LNCaP clone FGC (cell line): ENCODE results near the gene SH3BGRL.

Source experiments
- DNase-seq: peaks from one replicate; pipeline ENCODE4 v3.0.0-alpha.2; 2011; ENCODE audit warnings: low read depth
- H3K4me3 ChIP-seq: 2 replicates; pipeline ENCODE4 v1.5.1; 2011; ENCODE audit warnings: mild to moderate bottlenecking, low read depth, low read length, control low read depth
- TF ChIP-seq, protein P1 (sequence below): IDR thresholded peaks from 2 replicates; pipeline ENCODE4 v1.5.1; 2012; ENCODE audit warnings: mild to moderate bottlenecking; ENCODE audit not compliant: control insufficient read depth, insufficient read depth; ENCODE audit errors: extremely low read depth

The SH3BGRL gene

DNA sequence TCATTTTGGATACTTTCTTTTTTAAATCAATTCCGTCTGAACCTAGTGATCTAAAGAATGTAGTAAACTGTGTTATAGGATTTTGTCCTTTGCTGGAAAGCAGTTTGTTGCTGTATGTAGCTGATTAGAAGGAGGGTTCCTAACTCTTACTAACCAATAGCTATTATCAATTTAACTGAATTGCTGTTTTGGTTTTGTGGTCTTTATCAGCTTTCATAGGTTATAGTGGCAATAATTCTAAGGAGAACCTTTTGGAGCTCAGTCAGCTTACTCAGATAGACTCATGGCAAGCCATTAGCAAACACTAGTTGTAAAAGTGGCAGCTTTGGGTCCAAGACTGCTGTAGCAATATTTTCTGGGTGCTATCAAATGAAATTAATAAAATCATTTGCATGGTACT lies 29.6 kb downstream of the SH3BGRL start:
- DNase-seq: no peak
- H3K4me3 ChIP-seq: no peak overlapping the region
- TF ChIP-seq, protein P1, sequence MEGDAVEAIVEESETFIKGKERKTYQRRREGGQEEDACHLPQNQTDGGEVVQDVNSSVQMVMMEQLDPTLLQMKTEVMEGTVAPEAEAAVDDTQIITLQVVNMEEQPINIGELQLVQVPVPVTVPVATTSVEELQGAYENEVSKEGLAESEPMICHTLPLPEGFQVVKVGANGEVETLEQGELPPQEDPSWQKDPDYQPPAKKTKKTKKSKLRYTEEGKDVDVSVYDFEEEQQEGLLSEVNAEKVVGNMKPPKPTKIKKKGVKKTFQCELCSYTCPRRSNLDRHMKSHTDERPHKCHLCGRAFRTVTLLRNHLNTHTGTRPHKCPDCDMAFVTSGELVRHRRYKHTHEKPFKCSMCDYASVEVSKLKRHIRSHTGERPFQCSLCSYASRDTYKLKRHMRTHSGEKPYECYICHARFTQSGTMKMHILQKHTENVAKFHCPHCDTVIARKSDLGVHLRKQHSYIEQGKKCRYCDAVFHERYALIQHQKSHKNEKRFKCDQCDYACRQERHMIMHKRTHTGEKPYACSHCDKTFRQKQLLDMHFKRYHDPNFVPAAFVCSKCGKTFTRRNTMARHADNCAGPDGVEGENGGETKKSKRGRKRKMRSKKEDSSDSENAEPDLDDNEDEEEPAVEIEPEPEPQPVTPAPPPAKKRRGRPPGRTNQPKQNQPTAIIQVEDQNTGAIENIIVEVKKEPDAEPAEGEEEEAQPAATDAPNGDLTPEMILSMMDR: no peak

DNA sequence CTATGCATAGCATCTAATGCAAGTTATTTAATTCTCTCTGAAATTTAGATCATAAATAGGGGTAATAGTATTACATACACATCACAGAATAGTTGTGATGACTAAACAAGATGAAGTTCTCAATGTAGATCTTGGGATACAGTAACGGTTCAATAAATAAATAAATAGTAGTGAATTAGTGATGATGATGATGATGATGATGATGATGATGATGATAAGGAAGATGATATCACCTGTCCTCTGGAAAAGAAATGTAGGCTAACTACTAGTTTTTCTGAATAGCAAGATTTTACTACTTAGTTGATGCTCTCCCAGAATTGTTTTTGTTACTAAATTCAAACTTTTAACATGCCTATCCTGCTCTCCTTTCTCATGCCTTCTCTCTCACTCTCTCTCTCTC lies 30.3 kb downstream of the SH3BGRL start:
- no peak for DNase-seq
- H3K4me3 ChIP-seq: no peak overlapping the region
- TF ChIP-seq, protein P1: no peak

DNA sequence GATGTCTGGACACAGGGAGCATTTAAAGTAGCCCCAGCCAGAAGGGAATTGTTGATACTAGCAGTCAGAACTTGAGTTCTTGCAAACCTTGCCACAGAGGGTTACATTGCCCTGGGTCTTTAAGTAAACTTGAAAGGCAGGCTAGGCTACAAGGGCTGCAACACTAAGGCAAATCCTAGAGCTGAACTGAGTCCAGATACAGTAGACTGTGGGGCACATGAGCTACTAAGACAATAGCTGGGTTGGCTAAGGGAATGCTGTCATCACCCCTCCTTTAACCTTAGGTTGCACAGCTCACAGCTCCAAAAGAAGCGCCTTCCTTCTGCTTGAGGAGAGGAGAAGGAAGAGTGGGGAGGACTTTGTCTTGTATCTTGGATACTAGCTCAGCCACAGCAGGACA lies 35.6 kb downstream of the SH3BGRL start:
- no peak overlapping the region for H3K4me3 ChIP-seq
- TF ChIP-seq, protein P1: no peak
- no peak for DNase-seq

DNA sequence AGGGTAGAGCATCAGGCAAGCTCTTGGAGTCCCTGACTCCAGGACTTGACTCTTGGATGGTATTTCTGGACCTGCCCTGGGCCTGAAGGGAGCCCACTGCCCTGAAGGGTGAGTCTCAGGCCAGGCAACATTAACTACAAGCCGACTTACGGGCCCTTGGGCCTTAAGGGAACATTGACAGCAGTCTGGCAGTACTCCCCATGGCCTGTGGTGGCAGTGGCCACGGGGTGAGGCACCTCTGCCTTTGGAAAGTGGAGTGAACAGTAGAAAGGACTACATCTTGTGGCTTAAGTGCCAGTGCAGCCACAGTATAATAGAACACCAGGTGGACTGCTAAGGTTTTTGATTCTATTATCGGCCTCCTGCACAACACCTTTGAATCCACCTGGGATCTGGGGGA lies 36.3 kb downstream of the SH3BGRL start:
- no peak for DNase-seq
- no peak overlapping the region for H3K4me3 ChIP-seq
- TF ChIP-seq, protein P1: no peak

DNA sequence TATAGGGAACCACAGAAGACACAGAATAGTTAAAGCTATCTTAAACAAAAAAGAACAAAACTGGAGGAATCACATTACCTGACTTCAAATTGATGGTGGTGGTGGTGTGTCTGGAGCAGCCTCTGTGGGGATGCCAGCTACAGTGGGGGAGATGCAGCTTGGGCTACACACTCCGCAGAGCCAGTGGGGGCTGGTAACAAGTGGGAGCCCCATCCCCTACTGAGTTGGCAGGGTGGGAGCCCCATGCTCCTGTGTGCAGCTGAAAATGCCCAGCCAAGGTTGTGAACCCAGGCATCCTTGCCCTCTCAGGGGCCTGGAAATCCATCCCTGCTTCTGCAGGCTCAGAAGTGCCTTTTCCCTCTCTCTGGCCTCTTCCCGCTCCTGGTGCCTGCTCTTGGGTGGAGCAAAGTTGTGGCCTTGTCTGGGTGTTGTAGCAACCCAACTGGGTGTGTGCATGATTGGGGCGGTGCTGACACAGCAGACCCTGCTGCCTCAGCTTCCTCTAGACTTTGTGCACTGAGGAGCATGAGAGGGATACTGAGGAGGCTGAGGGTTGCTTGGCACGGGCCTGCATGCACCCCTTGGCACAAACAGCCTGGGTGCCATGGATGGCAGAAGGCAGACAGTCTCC lies 38.9 kb downstream of the SH3BGRL start:
- TF ChIP-seq, protein P1: no peak
- DNase-seq: no peak
- H3K4me3 ChIP-seq: no peak overlapping the region

DNA sequence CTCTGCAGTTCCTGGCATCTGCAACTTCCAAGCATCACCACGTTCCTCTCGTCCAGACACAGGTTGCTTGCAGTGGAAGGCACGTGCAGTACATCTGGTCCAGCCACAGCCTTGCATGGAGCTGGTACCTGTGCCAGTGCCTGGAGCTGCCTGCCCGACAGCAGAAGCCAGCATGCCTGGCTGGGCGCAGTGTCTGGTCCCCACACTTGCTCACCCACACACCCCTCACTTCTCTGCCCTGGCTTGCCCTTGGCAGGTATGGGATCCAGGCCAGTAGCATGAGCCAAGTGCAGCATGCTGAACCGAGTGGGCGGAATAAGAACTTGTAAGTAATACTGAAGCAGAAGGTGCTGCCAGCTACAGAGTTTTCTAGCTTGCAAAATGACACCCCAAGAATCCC lies 39.9 kb downstream of the SH3BGRL start:
- TF ChIP-seq, protein P1: no peak
- no peak overlapping the region for H3K4me3 ChIP-seq
- DNase-seq: no peak

DNA sequence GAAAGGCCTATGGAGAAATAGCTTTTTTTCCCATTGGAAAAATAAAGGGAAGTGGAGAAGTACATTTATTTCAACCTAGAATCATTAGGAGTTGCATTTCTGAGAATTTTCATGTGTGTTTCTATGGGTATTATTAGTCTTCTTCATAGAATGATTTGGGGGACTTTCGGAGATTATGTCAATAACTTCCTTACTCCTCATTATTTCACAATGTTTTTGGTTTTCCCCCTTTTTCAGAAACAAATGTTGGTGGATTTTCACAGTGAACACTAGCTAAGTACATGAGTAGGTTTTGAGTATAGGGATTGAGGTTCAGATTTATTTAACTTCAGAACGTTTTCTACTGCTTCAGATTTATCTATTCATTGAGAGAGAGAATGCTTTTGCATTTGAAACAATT lies 54.0 kb downstream of the SH3BGRL start:
- no peak overlapping the region for H3K4me3 ChIP-seq
- TF ChIP-seq, protein P1: no peak
- DNase-seq: no peak
